Activated B cell treated with CpG ODN at 0.5 μM for 24 hours (primary cell): ENCODE results near the gene MIS12. TPM values are rescaled to one million over a fixed set of nuclear protein-coding genes. Genes with fewer than 3 reads are reported as not detected.

Experiments used
- ATAC-seq: fragments of 200-7000 bp; cut with Tn5 transposase; one replicate; pipeline ENCODE4 v1.10.0; 2021; ENCODE audit warnings: low read depth, mild to moderate bottlenecking, moderate library complexity
- CTCF ChIA-PET: fragments of 350-600 bp; sonication (Branson Sonifier 250); formaldehyde crosslinking; loops from one replicate; lab custom pipeline; 2021; ENCODE audit warnings: antibody characterized with exemption; lab: Charles Lee
- POLR2A ChIA-PET: fragments of 350-600 bp; sonication (Branson Sonifier 250); formaldehyde crosslinking; loops from one replicate; lab custom pipeline; 2021; ENCODE audit warnings: antibody characterized with exemption; lab: Charles Lee
- DNase-seq: peaks from one replicate; pipeline ENCODE4 v3.0.0; 2022
- H3K27ac Mint-ChIP-seq: one replicate; pipeline ENCODE4 v1.8.0; 2020; ENCODE audit warnings: mixed read lengths
- H3K27me3 Mint-ChIP-seq: one replicate; pipeline ENCODE4 v1.8.0; 2021; ENCODE audit warnings: mixed read lengths
- H3K36me3 Mint-ChIP-seq: one replicate; pipeline ENCODE4 v1.8.0; 2021; ENCODE audit warnings: low read depth, mixed read lengths
- H3K4me1 Mint-ChIP-seq: one replicate; pipeline ENCODE4 v1.8.0; 2021; ENCODE audit warnings: mixed read lengths
- H3K4me3 Mint-ChIP-seq: one replicate; pipeline ENCODE4 v1.8.0; 2020; ENCODE audit warnings: mild to moderate bottlenecking, mixed read lengths
- H3K9me3 Mint-ChIP-seq: one replicate; pipeline ENCODE4 v1.8.0; 2020; ENCODE audit warnings: mixed read lengths
- intact Hi-C: fragments of 100-400 bp; cut with micrococcal nuclease; formaldehyde crosslinking; loops from one replicate; pipeline ENCODE4 v1.15.1; 2024
- total RNA-seq: library from RNA; stranded (reverse); gene quantifications from 2 replicates; pipeline ENCODE4 v1.2.3, GENCODE V29; 2022
- TF ChIP-seq, protein P1 (sequence below): fragments of 200-600 bp; IDR thresholded peaks from one replicate; pipeline ENCODE4 v1.8.0; 2022; ENCODE audit warnings: antibody characterized with exemption, mild to moderate bottlenecking

Gene MIS12
- total RNA-seq, 1 donor from 2014 or later = 29.7 TPM

DNA sequence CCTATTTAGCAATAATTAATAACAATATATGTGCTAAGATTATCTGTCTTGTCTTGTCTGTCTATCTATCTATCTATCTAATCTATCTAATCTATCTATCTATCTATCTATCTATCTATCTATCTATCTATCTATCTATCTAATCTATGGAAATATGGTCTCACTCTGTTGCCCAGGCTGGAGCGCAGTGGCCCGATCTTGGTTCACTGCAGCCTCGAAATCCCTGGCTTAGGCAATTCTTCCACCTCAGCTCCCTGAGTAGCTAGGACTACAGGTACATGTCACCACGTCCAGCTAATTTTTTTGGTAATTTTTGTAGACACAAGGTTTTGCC is 44.7 kb downstream of the MIS12 start:
- no peak overlapping the region for H3K4me3 Mint-ChIP-seq
- ATAC-seq = no peak
- H3K36me3 Mint-ChIP-seq = peaks cover 81% of the 10 kb centered on the region
- intact Hi-C loops = no loop called here
- H3K27ac Mint-ChIP-seq = no peak overlapping the region
- H3K9me3 Mint-ChIP-seq = no peaks in the 10 kb centered on the region
- DNase-seq = no peak
- H3K4me1 Mint-ChIP-seq = no peaks in the 10 kb centered on the region
- POLR2A ChIA-PET = no interaction called here
- H3K27me3 Mint-ChIP-seq = no peaks in the 10 kb centered on the region
- CTCF ChIA-PET = no interaction called here
- TF ChIP-seq, protein P1, sequence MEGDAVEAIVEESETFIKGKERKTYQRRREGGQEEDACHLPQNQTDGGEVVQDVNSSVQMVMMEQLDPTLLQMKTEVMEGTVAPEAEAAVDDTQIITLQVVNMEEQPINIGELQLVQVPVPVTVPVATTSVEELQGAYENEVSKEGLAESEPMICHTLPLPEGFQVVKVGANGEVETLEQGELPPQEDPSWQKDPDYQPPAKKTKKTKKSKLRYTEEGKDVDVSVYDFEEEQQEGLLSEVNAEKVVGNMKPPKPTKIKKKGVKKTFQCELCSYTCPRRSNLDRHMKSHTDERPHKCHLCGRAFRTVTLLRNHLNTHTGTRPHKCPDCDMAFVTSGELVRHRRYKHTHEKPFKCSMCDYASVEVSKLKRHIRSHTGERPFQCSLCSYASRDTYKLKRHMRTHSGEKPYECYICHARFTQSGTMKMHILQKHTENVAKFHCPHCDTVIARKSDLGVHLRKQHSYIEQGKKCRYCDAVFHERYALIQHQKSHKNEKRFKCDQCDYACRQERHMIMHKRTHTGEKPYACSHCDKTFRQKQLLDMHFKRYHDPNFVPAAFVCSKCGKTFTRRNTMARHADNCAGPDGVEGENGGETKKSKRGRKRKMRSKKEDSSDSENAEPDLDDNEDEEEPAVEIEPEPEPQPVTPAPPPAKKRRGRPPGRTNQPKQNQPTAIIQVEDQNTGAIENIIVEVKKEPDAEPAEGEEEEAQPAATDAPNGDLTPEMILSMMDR = no peak

DNA sequence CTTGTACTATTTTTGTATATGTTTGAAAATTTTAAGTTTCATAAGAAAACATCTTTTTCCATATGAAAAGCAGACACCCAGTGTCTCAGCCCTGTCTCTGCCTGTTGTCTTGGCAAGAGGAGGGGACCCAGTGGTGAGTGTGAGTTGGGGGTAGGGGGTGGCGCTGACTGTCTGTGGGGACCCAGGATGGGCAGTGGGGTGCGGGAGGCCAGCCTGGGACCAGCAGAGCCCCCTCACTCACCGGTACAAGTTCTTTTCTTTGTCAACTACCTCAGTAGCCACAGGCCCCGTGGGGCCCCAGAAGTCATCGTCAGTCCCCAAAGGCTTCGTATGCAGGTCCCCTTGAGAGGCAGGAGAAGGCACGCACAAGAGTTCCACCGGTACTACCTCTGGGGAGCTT is 46.2 kb downstream of the MIS12 start:
- no peak for DNase-seq
- ChIA-PET CTCF (no interaction called here), POLR2A (no interaction called here)
- H3K36me3 Mint-ChIP-seq = peaks cover 76% of the 10 kb centered on the region
- intact Hi-C loops = no loop called here
- H3K4me1 Mint-ChIP-seq = no peaks in the 10 kb centered on the region
- H3K9me3 Mint-ChIP-seq = no peaks in the 10 kb centered on the region
- H3K4me3 Mint-ChIP-seq = no peak overlapping the region
- TF ChIP-seq, protein P1 = no peak
- no peak overlapping the region for H3K27ac Mint-ChIP-seq
- no peaks in the 10 kb centered on the region for H3K27me3 Mint-ChIP-seq
- no peak for ATAC-seq

DNA sequence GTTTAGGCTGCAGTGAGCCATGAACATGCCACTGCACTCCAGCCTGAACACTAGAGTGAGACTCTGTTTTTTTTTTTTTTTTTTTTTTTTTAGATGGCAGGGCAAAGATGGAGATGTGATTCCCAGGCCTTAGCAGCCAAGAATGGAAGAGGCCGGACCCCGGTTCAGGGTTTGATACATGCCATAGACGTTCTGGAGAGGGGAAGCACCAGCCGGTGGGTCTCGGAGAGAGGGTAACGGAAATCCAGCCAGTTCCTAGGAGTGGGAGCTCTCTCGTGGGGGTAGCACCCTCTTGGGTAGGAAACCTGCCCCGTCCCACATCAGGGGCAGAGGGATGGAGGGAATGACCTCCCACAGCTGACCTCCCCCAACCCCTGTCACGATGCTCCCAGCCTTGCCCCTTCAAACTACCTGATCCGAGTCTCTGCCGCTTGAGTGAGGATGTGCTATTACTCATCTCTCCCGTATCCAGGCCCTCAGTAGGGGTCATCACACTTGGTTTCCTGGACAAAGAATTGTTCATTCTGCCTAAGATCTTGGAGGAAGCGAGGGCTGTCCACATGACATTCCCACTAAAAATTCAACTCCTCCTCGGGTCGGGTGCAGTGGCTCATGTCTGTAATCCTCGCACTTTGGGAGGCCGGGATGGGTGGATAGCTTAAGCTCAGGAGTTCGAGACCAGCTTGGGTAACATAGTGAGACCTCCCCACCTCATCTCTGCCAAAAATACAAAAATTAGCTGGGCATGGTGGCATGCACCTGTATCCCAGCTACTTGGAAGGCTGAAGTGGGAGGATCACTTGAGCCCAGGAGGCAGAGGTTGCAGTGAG is 47.3 kb downstream of the MIS12 start:
- no peak overlapping the region for H3K27ac Mint-ChIP-seq
- CTCF ChIA-PET = no interaction called here
- TF ChIP-seq, protein P1 = no peak
- H3K4me3 Mint-ChIP-seq = no peak overlapping the region
- H3K9me3 Mint-ChIP-seq = no peaks in the 10 kb centered on the region
- intact Hi-C loops = no loop called here
- no peak for ATAC-seq
- DNase-seq = no peak
- H3K27me3 Mint-ChIP-seq = no peaks in the 10 kb centered on the region
- no peaks in the 10 kb centered on the region for H3K4me1 Mint-ChIP-seq
- H3K36me3 Mint-ChIP-seq = peaks cover 79% of the 10 kb centered on the region
- POLR2A ChIA-PET = interaction anchor here (0.7 kb wide), 1 partner anchor 867 kb away, joined by 17 read pairs; no protein-coding TSS in a partner anchor

- intact Hi-C loops = no loop called here
- Mint-ChIP-seq H3K36me3 (peaks cover 80% of the 10 kb centered on the region), H3K4me3 (no peak overlapping the region), H3K4me1 (no peaks in the 10 kb centered on the region), H3K27ac (no peak overlapping the region), H3K27me3 (no peaks in the 10 kb centered on the region), H3K9me3 (no peaks in the 10 kb centered on the region)
- DNase-seq = no peak
- ChIA-PET POLR2A (no interaction called here), CTCF (no interaction called here)
- TF ChIP-seq, protein P1 = no peak
- ATAC-seq = no peak
These were observed 49.1 kb downstream of the MIS12 start for GRCh38 chr17:5535436-5535835.

DNA sequence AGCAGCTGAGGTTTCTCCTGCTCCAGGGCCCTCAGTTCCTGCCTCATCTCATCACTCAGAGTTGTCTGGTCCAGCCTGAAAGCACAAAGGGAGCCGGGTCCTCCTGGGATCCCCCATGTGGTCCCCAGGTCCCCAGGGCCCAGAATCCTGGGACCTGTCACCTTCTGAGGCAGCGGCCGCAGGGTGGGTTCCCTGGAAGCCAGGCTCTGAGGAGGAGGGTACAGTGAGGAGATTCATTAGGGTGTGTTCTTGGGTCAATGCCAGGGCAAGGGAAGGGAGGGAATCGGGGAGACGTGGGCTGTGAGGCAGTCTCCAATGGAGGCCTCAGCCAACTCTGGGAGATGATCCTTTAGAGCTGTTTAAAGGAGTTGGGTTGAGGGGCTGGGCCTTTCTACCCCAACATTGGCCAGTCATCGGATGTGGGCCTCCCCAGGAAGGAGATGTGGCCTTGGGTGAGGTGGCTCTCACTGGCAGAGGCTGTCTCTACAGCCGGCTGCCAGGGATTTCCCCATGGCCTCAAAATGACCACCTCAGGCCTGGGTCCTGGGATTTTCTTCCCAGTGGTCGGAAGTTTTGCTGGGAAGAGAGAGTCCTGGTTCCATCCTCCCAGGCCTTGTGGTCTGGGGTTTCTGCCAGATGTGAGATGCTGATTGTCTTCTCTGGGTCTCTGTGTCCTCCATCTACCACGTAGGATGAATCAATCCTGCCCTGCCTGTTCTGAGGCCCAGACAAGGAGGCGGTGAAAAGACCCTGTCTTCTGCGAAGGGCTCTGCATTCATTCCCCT is 50.7 kb downstream of the MIS12 start:
- no peaks in the 10 kb centered on the region for H3K4me1 Mint-ChIP-seq
- no peak overlapping the region for H3K27ac Mint-ChIP-seq
- H3K27me3 Mint-ChIP-seq = no peaks in the 10 kb centered on the region
- ChIA-PET POLR2A (no interaction called here), CTCF (no interaction called here)
- H3K9me3 Mint-ChIP-seq = no peaks in the 10 kb centered on the region
- ATAC-seq = no peak
- TF ChIP-seq, protein P1 = no peak
- no peak overlapping the region for H3K4me3 Mint-ChIP-seq
- no peak for DNase-seq
- intact Hi-C loops = no loop called here
- peaks cover 81% of the 10 kb centered on the region for H3K36me3 Mint-ChIP-seq
